IPS DF 6.9 (cell line): ENCODE data around the gene SEC14L5.

Experiments used
- DNase-seq: peaks from one replicate; pipeline ENCODE4 v3.0.0-alpha.2; 2013; ENCODE audit warnings: low read depth, low spot score
- H3K27ac ChIP-seq: one replicate; pipeline ENCODE4 v1.5.1; 2013; ENCODE audit warnings: low read length, control low read depth
- H3K27me3 ChIP-seq: 2 replicates; pipeline ENCODE4 v1.6.1; 2013; ENCODE audit warnings: mild to moderate bottlenecking, low read length; ENCODE audit not compliant: control insufficient read depth, insufficient read depth
- H3K36me3 ChIP-seq: 2 replicates; pipeline ENCODE4 v1.6.1; 2013; ENCODE audit warnings: low read length; ENCODE audit not compliant: control insufficient read depth, insufficient read depth
- H3K4me1 ChIP-seq: 2 replicates; pipeline ENCODE4 v1.6.1; 2013; ENCODE audit warnings: low read length; ENCODE audit not compliant: control insufficient read depth, insufficient read depth
- H3K4me3 ChIP-seq: 2 replicates; pipeline ENCODE4 v1.5.1; 2013; ENCODE audit warnings: mild to moderate bottlenecking, low read length
- H3K9me3 ChIP-seq: 2 replicates; pipeline ENCODE4 v1.6.1; 2013; ENCODE audit warnings: low read length, inconsistent platforms; ENCODE audit not compliant: control insufficient read depth, insufficient read depth
- WGBS: extraction: QIAGEN DNeasy Blood & Tissue Kit; methylation state at CpG from one replicate; pipeline ENCODE4 v1.1.7; 2013; ENCODE audit warnings: mixed read lengths, missing lambda C conversion rate; ENCODE audit not compliant: insufficient read length, insufficient coverage; 5-methylcytosine and 5-hydroxymethylcytosine counted together

Gene SEC14L5

GRCh38 chr16:4982056-4982867 lies 24.1 kb downstream of the SEC14L5 start:
- Histone ChIP-seq H3K27ac (no peak overlapping the region), H3K4me1 (0 out of 2 replicates have a peak, but pooled peaks cover 2% of the 10 kb centered on the region), H3K36me3 (no peaks in the 10 kb centered on the region), H3K4me3 (no peak overlapping the region), H3K27me3 (no peaks in the 10 kb centered on the region), H3K9me3 (no peaks in the 10 kb centered on the region)
- DNase-seq = no peak
- WGBS = no CpG with 5 or more reads among the region's 20 CpGs

- WGBS = no CpG with 5 or more reads among the region's 5 CpGs
- DNase-seq = no peak
- Histone ChIP-seq H3K9me3 (no peaks in the 10 kb centered on the region), H3K4me3 (no peak overlapping the region), H3K4me1 (peaks cover 3% of the 10 kb centered on the region; the same call in 1 of the 2 replicates), H3K27ac (no peak overlapping the region), H3K36me3 (no peaks in the 10 kb centered on the region), H3K27me3 (peaks cover 2% of the 10 kb centered on the region; the same call in 1 of the 2 replicates)
These were observed 26.3 kb downstream of the SEC14L5 start for GRCh38 chr16:4984174-4984990.

- Histone ChIP-seq H3K4me1 (peaks cover 2% of the 10 kb centered on the region; the same call in 1 of the 2 replicates), H3K27ac (no peak overlapping the region), H3K9me3 (no peaks in the 10 kb centered on the region), H3K4me3 (no peak overlapping the region; the same call in 1 of the 2 replicates), H3K27me3 (peaks cover 2% of the 10 kb centered on the region; the same call in 1 of the 2 replicates), H3K36me3 (no peaks in the 10 kb centered on the region)
- no CpG with 5 or more reads among the region's 10 CpGs for WGBS
- no peak for DNase-seq
These were observed 29.1 kb downstream of the SEC14L5 start for GRCh38 chr16:4987250-4987579.

DNA sequence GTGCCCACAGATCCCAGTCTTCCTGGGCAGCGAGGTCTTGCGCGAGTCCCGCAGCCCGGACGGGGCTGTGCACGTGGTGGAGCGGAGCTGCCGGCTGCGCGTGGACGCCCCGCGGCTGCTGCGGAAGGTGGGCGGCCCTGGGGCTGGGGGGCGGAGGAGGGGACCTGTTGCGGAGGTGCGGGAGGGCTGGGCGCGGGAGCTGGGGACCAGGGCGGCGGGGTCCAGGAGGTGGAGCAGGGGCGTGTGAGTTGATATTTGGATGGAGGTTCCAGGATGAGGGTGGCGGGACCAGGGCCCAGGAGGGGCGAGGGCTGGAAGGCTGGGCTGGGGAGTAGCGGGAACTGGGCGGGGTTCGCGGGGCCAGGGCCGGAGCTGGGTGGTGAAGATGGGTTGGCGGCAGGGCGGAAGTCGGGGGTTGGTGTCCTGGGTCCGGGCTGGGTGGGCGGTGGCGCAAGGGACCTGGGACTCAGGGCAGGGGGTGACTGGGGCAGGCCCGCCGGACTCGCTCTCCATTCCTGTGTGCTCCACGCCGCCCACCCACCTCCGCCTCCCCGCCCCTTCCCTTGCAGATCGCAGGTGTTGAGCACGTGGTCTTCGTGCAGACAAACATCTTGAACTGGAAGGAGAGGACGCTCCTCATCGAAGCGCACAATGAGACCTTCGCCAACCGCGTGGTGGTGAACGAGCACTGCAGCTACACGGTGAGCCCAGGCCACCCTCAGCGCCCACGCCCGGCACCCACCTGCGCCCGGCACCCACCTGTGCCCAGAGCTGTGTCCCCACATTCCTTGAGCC lies 29.6 kb downstream of the SEC14L5 start:
- DNase-seq = no peak
- Histone ChIP-seq H3K36me3 (no peaks in the 10 kb centered on the region), H3K4me1 (peaks cover 1% of the 10 kb centered on the region; the same call in 1 of the 2 replicates), H3K27ac (no peak overlapping the region), H3K27me3 (peaks cover 2% of the 10 kb centered on the region; the same call in 1 of the 2 replicates), H3K4me3 (peak overlapping the region; percentile 26; the same call in 1 of the 2 replicates), H3K9me3 (no peaks in the 10 kb centered on the region)
- WGBS = no CpG with 5 or more reads among the region's 60 CpGs

DNA sequence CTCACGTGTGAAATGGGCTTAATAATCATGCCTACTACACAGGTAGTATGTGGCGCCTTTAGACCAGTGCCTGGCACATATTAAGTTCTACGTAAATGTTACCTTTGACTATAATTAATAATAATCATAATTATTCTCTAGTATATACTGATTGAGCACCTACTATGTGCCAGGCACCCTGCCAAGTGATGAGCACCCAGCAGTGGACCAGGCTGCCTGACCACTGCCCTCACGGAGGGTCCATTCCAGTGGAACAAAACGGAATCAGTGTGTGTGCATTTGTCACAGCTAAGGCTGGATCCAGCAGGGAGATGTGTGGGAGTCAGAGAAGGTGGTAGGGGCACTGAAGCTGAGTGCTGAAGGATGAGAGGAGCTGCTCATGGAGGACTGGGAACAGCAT lies 30.5 kb downstream of the SEC14L5 start:
- WGBS = no CpG with 5 or more reads among the region's 5 CpGs
- H3K27me3 ChIP-seq = peaks cover 2% of the 10 kb centered on the region; the same call in 1 of the 2 replicates
- no peak overlapping the region for H3K4me3 ChIP-seq
- no peak for DNase-seq
- no peaks in the 10 kb centered on the region for H3K36me3 ChIP-seq
- no peaks in the 10 kb centered on the region for H3K9me3 ChIP-seq
- H3K27ac ChIP-seq = no peak overlapping the region
- peaks cover 1% of the 10 kb centered on the region; the same call in 1 of the 2 replicates for H3K4me1 ChIP-seq

DNA sequence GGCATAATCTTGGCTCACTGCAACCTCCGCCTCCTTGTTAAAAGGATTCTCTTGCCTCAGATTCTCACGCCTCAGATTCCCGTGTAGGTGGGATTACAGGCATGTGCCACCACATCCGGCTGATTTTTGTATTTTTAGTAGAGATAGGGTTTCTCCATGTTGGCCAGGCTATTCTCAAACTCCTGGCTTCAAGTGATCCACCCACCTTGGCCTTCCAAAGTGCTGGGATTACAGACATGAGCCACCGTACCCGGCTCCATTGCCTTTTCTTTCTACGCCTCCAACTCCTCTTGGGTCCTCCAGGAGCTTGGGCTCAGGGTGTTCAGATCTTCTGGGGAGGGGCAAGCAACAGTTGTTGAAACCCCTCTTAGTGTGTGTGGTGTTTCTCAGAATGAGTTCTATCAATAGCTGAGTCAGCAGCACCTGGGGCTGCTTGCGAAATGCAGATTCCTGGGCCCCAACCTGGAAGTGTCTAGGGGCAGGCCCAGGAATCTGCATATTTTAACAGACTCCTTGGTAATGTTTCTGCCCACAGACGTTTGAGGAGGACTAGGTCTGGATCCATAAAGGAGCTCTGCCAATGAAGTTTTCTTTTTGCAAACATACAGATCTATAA lies 31.4 kb downstream of the SEC14L5 start:
- no peak overlapping the region for H3K27ac ChIP-seq
- no peaks in the 10 kb centered on the region for H3K9me3 ChIP-seq
- H3K4me1 ChIP-seq = peaks cover 1% of the 10 kb centered on the region; the same call in 1 of the 2 replicates
- no peak overlapping the region for H3K4me3 ChIP-seq
- no CpG with 5 or more reads among the region's 9 CpGs for WGBS
- H3K27me3 ChIP-seq = peaks cover 2% of the 10 kb centered on the region; the same call in 1 of the 2 replicates
- no peaks in the 10 kb centered on the region for H3K36me3 ChIP-seq
- no peak for DNase-seq

- H3K9me3 ChIP-seq = no peaks in the 10 kb centered on the region
- H3K27me3 ChIP-seq = peaks cover 2% of the 10 kb centered on the region; the same call in 1 of the 2 replicates
- H3K36me3 ChIP-seq = no peaks in the 10 kb centered on the region
- no peak for DNase-seq
- no peak overlapping the region for H3K4me3 ChIP-seq
- WGBS = no CpG with 5 or more reads among the region's 8 CpGs
- no peak overlapping the region for H3K27ac ChIP-seq
- peaks cover 1% of the 10 kb centered on the region; the same call in 1 of the 2 replicates for H3K4me1 ChIP-seq
These were observed 32.3 kb downstream of the SEC14L5 start for GRCh38 chr16:4990415-4990814.

DNA sequence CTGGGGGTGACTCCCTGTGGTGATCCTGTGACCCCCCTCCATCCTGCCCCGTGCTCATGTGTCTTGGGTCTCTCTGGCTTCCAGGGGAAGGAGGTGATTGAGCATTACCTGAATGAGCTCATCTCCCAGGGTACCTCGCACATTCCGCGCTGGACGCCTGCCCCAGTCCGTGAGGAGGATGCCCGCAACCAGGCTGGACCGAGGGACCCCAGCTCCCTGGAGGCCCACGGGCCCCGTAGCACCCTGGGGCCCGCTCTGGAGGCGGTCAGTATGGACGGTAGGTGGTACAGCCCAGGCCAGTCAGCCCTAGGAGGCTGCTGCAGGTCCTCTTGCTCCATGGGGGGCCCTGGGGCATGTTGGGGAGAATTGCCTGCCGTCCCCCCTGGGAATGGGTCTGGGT lies 33.6 kb downstream of the SEC14L5 start:
- WGBS = no CpG with 5 or more reads among the region's 14 CpGs

GRCh38 chr16:4994719-4995434 lies 36.7 kb downstream of the SEC14L5 start:
- H3K4me1 ChIP-seq = no peaks in the 10 kb centered on the region
- H3K27me3 ChIP-seq = no peaks in the 10 kb centered on the region
- no peak overlapping the region for H3K27ac ChIP-seq
- no peaks in the 10 kb centered on the region for H3K9me3 ChIP-seq
- no peak overlapping the region for H3K4me3 ChIP-seq
- no peaks in the 10 kb centered on the region for H3K36me3 ChIP-seq
- no CpG with 5 or more reads among the region's 18 CpGs for WGBS
- no peak for DNase-seq

More for the DNA sequence above, 33.6 kb downstream of the SEC14L5 start:
- H3K4me3 ChIP-seq = no peak overlapping the region
- no peaks in the 10 kb centered on the region for H3K9me3 ChIP-seq
- H3K36me3 ChIP-seq = no peaks in the 10 kb centered on the region
- no peak overlapping the region for H3K27ac ChIP-seq
- H3K4me1 ChIP-seq = peaks cover 1% of the 10 kb centered on the region; the same call in 1 of the 2 replicates
- no peak for DNase-seq
- H3K27me3 ChIP-seq = peaks cover 2% of the 10 kb centered on the region; the same call in 1 of the 2 replicates
